ENCODE results near the gene GCNT1.
"Not testable (repeated sequence)": the region's sequence is repeated elsewhere in the genome, so short reads cannot be mapped to it uniquely, and the experiment has no call there.

The GCNT1 gene

DNA sequence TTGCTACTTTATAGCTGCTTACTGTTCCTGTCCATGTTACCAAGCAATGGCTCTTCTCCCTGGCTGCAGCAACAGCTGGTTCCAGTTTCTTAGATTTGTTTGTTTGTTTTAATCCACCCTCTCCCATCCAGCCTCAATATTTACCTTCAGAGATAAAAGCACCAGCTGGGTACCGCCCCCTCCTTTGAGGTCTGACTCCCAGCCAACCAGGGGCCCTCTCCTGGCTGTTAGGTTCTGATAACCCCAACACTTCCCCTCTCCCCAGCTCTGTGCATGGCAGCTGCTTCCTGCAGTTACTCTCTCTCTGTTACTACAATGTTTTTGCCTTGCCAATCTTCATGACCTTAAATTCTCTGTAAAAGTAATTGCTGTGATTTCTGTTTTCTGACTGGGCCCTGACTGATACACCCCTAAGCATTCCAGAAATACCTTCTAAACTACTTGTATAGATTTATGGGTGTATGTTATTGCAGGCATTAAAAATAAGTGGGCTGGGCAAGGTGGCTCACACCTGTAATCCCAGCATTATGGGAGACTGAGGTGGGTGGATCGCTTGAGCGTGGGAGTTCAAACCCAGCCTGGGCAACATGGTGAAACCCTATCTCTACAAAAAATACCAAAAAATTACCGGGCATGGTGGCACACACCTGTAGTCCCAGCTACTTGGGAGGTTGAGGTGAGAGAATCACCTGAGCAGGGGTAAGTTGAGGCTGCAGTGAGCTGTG is 2.6 kb upstream of the GCNT1 start:
- Histone ChIP-seq H3K36me3 (no peaks in the 10 kb centered on the region), H3K9me3 (no peaks in the 10 kb centered on the region), H3K27ac (peak overlapping the region; percentile 91), H3K4me3 (0 out of 2 replicates have a peak overlapping the region, but pooled peaks have one; percentile 28), H3K9ac (peak overlapping the region; percentile 53; the same call in 1 of the 2 replicates), H3K27me3 (peaks cover 5% of the 10 kb centered on the region; the same call in 1 of the 2 replicates), H4K20me1 (peaks cover 16% of the 10 kb centered on the region), H3K4me2 (peak overlapping the region; percentile 92), H3K4me1 (peaks cover 75% of the 10 kb centered on the region)
- no peak for TF ChIP-seq Cebpa-rat (IDR thresholded peaks at IDR 0.05)

DNA sequence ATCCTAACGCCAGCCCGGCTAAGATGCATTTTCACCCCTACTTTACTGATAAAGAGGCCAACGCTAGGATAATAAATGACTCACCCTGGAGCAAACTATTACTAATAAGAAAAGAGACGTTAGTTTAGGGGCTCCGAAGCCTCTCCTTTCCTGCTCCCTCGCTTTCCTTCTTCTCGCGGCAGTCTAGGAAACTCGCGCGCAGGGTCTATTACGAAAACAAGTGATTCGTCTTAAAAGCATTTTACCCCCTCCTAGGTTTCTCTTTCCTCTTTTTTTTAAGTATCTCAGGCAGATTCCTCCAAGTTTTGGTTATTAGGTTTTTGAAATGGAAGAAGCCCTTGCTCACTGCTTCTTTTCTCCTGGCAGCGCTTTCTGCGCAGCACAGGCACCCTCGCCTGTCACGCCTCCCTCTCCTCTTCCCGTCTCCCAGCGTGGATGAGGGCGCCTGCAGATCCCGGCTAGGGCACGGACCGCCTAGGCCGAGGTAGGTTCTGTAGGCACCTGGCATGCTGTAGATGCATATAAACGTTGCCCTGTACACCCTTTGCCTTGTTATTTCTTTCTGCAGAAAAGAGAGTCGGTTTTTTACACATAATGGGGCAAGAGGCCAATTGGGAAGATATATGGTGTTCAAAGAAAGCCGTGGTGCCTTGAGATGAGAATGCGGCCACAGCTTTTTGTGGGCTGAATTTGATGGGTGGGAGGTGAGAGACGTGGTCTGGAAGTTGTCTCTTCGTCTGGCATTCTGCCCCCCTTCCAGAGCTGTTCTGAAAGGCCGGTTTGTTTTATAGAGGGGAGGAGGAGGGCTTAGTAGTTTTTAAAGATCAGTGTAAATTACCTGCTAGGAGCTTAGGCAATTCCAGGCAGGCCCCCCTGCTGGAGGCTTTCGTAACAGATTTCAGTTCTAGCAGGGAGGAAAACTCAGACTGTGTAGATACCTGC is 983 bp downstream of the GCNT1 start:
- TF ChIP-seq Cebpa-rat (IDR thresholded peaks at IDR 0.05): no peak
- H3K27ac ChIP-seq: peak overlapping the region; percentile 57; the same call in 1 of the 2 replicates

DNA sequence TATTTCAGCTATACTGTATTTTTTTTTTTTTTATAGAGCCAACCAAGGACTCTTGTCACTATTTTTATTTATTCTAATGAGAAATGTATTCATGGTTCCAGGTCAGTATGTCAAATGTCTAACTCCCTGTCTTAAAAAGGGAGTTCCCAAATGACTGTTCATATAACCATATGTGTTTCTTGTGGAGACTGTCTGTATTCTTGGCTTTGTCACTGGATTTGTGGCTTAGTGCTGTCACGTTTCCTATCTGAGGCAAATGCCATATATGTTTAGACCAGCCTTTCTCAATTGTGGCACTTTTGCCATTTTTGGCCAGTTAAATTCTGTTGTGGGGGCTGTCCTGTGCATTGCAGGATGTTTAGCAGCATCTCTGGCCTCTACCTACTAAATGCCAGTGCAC is 3.1 kb downstream of the GCNT1 start:
- no peak for TF ChIP-seq Cebpa-rat (IDR thresholded peaks at IDR 0.05)
- H3K27me3 ChIP-seq: peaks cover 5% of the 10 kb centered on the region; the same call in 1 of the 2 replicates
- H3K4me1 ChIP-seq: peaks cover 35% of the 10 kb centered on the region
- peaks cover 52% of the 10 kb centered on the region for H4K20me1 ChIP-seq
- no peak overlapping the region for H3K9ac ChIP-seq
- no peaks in the 10 kb centered on the region for H3K9me3 ChIP-seq
- H3K4me3 ChIP-seq: no peak overlapping the region
- H3K4me2 ChIP-seq: no peak overlapping the region
- H3K27ac ChIP-seq: no peak overlapping the region
- H3K36me3 ChIP-seq: no peaks in the 10 kb centered on the region

More for the DNA sequence above, 983 bp downstream of the GCNT1 start:
- peak overlapping the region; percentile 95 for H3K4me2 ChIP-seq
- H3K27me3 ChIP-seq: peaks cover 5% of the 10 kb centered on the region; the same call in 1 of the 2 replicates
- peak overlapping the region; percentile 85 for H3K4me3 ChIP-seq
- no peaks in the 10 kb centered on the region for H3K9me3 ChIP-seq
- no peaks in the 10 kb centered on the region for H3K36me3 ChIP-seq
- H3K9ac ChIP-seq: peak overlapping the region; percentile 73
- peaks cover 34% of the 10 kb centered on the region for H4K20me1 ChIP-seq
- peaks cover 56% of the 10 kb centered on the region for H3K4me1 ChIP-seq

DNA sequence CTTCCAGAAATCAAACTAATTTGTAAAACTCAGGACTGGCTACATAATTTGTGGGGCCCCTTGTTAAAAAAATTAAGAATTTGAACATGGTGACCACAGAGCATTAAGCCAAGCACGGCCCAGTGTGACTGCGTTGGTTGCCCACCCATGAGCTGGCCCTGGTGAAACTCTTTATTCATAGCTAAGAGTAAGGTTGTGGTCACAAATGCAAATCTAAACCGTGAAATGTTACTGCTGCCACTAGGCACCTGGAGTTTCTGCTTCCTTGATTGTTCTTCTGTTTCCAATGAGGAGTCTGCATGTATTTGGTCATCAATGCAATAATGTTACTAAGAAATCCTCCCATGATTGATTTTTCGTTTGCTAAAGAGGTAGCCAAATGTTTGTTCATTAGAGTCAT is 4.2 kb downstream of the GCNT1 start:
- Histone ChIP-seq H4K20me1 (peaks cover 62% of the 10 kb centered on the region), H3K27me3 (peaks cover 5% of the 10 kb centered on the region; the same call in 1 of the 2 replicates), H3K4me1 (peaks cover 34% of the 10 kb centered on the region), H3K9ac (no peak overlapping the region), H3K36me3 (no peaks in the 10 kb centered on the region), H3K4me2 (peak overlapping the region; percentile 36; the same call in 1 of the 2 replicates), H3K27ac (no peak overlapping the region), H3K9me3 (no peaks in the 10 kb centered on the region), H3K4me3 (no peak overlapping the region)
- no peak for TF ChIP-seq Cebpa-rat (IDR thresholded peaks at IDR 0.05)

DNA sequence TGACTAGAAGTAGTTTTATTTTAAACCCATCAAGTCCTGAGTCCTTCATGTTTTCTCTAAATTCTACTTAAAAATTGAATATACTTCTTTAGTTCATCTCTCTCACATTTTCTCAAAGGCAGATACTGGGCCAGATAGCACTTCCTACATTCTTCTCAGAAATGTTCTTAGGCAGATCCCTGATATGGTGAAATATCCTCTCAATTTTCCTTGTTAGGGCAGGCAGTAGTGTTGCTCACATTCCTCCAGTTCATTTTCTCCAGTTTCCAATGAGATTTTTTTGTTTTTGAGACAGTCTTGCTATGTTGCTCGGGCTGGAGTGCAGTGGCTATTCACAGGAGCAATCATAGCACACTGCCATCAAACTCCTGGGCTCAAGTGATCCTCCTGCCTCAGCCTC is 5.7 kb downstream of the GCNT1 start:
- H3K9ac ChIP-seq: no peak overlapping the region
- no peak overlapping the region for H3K4me3 ChIP-seq
- no peak for TF ChIP-seq Cebpa-rat (IDR thresholded peaks at IDR 0.05)
- H3K27me3 ChIP-seq: peaks cover 5% of the 10 kb centered on the region; the same call in 1 of the 2 replicates
- H3K27ac ChIP-seq: no peak overlapping the region
- peaks cover 69% of the 10 kb centered on the region for H4K20me1 ChIP-seq
- H3K4me1 ChIP-seq: peaks cover 29% of the 10 kb centered on the region
- H3K36me3 ChIP-seq: no peaks in the 10 kb centered on the region
- no peaks in the 10 kb centered on the region for H3K9me3 ChIP-seq
- H3K4me2 ChIP-seq: no peak overlapping the region

DNA sequence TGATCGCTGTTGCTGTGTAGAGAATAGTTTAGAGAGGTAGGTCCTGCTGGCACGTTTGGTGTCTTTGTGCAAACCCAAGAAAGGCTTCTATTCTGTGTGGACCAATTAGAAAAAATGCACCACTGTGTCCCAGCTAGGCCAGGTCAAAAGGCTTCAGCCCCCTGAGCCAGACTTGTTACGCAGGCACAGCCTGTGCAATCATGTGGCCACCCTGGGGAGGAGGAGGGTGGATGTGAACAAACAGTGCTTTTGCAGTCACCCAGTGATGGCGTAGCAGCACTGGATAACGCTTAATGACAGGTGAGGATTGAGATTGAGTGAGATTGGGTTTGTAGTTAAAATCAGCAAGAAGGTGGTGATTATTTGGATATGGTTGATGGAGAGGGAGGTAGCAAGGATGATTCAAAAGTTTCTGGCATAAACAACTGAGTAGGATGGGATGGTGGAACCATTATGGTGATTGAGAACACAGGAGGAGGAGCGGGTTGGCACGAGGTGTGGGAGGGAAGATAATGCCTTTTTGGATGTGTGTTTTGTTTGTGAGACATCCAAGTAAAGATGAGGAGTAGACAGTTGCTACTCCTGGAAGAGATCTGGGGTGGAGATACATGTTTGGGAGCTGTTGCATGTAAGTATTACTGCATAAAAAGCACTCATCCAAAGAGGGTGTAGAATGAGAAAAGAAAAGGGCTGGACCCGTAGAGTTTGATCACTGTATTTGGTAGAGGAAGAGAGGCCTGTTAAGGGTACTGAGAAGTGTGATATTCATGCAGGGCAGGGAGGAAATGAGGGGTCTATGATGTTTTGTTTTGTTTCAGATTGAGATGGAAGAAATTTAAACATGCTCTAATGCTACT is 6.7 kb downstream of the GCNT1 start:
- Histone ChIP-seq H3K4me3 (no peak overlapping the region), H3K4me2 (no peak overlapping the region), H3K9me3 (no peaks in the 10 kb centered on the region), H3K27ac (no peak overlapping the region), H3K36me3 (no peaks in the 10 kb centered on the region), H3K9ac (no peak overlapping the region), H4K20me1 (peaks cover 61% of the 10 kb centered on the region), H3K27me3 (no peaks in the 10 kb centered on the region; the same call in 1 of the 2 replicates), H3K4me1 (peaks cover 20% of the 10 kb centered on the region)
- TF ChIP-seq Cebpa-rat (IDR thresholded peaks at IDR 0.05): no peak

DNA sequence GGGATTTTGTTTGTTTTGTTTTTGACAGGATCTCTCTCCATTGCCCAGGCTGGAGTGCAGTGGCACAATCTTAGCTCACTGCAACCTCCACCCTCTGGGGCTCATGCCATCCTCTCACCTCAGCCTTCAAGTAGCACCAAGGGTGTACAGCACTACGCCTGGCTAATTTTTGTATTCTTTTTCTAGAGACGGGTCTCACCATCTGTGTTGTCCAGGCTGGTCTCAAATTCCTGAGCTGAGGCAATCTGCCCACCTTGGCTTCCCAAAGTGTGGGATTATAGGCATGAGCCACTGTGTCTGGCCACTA is 7.3 kb downstream of the GCNT1 start:
- Histone ChIP-seq H3K36me3 (no peaks in the 10 kb centered on the region), H3K4me2 (no peak overlapping the region), H4K20me1 (peaks cover 61% of the 10 kb centered on the region), H3K4me1 (peaks cover 20% of the 10 kb centered on the region), H3K9me3 (no peaks in the 10 kb centered on the region), H3K9ac (no peak overlapping the region), H3K27ac (no peak overlapping the region), H3K27me3 (no peaks in the 10 kb centered on the region), H3K4me3 (no peak overlapping the region)
- no peak for TF ChIP-seq Cebpa-rat (IDR thresholded peaks at IDR 0.05)

GRCh38 chr9:76474419-76474818 is 15.4 kb downstream of the GCNT1 start:
- Histone ChIP-seq H3K9me3 (peaks cover 29% of the 10 kb centered on the region), H3K36me3 (peaks cover 12% of the 10 kb centered on the region), H3K4me2 (no peak overlapping the region; the same call in 1 of the 2 replicates), H3K27me3 (no peaks in the 10 kb centered on the region), H3K4me1 (peaks cover 33% of the 10 kb centered on the region), H3K4me3 (no peak overlapping the region), H3K27ac (no peak overlapping the region), H4K20me1 (peaks cover 54% of the 10 kb centered on the region), H3K9ac (no peak overlapping the region)
- TF ChIP-seq Cebpa-rat (IDR thresholded peaks at IDR 0.05): no peak; the same call in 1 of the 2 replicates

GRCh38 chr9:76475686-76476085 is 16.7 kb downstream of the GCNT1 start:
- Histone ChIP-seq H3K4me3 (no peak overlapping the region), H3K27ac (no peak overlapping the region), H4K20me1 (peaks cover 53% of the 10 kb centered on the region), H3K27me3 (no peaks in the 10 kb centered on the region), H3K4me1 (peaks cover 33% of the 10 kb centered on the region), H3K9ac (no peak overlapping the region), H3K36me3 (peaks cover 12% of the 10 kb centered on the region), H3K9me3 (peaks cover 36% of the 10 kb centered on the region), H3K4me2 (no peak overlapping the region)
- no peak for TF ChIP-seq Cebpa-rat (IDR thresholded peaks at IDR 0.05)

DNA sequence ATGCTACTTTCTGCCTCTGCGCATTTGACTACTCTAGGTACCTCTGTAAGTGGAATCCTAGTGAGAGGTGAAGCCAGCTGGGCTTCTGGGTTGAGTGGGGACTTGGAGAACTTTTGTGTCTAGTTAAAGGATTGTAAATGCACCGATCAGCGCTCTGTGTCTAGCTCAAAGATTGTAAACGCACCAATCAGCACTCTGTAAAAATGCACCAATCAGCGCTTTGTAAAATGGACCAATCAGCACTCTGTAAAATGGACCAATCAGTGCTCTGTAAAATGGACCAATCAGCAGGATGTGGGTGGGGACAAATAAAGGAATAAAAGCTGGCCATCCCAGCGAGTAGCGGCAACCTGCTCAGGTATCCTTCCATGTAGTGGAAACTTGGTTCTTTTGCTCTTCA is 18.8 kb downstream of the GCNT1 start:
- not testable (repeated sequence) for H3K9ac ChIP-seq, H3K4me2 ChIP-seq, H3K27ac ChIP-seq, H3K4me3 ChIP-seq, H3K27me3 ChIP-seq
- Histone ChIP-seq H3K36me3 (peaks cover 12% of the 10 kb centered on the region), H3K4me1 (peaks cover 14% of the 10 kb centered on the region), H4K20me1 (peaks cover 33% of the 10 kb centered on the region), H3K9me3 (peaks cover 42% of the 10 kb centered on the region)

Data from BLaER1 (cell line).